ENCODE results near the gene CDK5R2. TPM values are rescaled to one million over a fixed set of nuclear protein-coding genes. Genes with fewer than 3 reads are reported as not detected.

Gene CDK5R2
- total RNA-seq, 1 experiment from 2014 or later = 1.3 TPM

GRCh38 chr2:219010873-219011272 lies 51.4 kb downstream of the CDK5R2 start:
- Histone ChIP-seq H3K27me3 (ENCODE audit: control insufficient read depth, insufficient read depth, low read length) (no peaks in the 10 kb centered on the region), H3K9me3 (ENCODE audit: control insufficient read depth, insufficient read depth, low read depth, low read length) (no peaks in the 10 kb centered on the region), H3K4me3 (ENCODE audit: low read depth in 2 of 2, low read length in 2 of 2) (no peak overlapping the region), H3K36me3 (ENCODE audit: control insufficient read depth, insufficient read depth, low read length) (no peaks in the 10 kb centered on the region), H3K4me1 (ENCODE audit: control insufficient read depth, insufficient read depth, low read length) (no peaks in the 10 kb centered on the region), H3K27ac (ENCODE audit: low read length) (no peak overlapping the region)
- in situ Hi-C loops (cut with HindIII; ENCODE audit: low pct_unique_long_range_greater_than_20kb, low sequenced_read_pairs) (no loop called here), intact Hi-C loops (cut with micrococcal nuclease; ENCODE audit: unreplicated experiment) (no loop called here)
- no peak for DNase-seq (ENCODE audit: low read depth, low spot score)
- CTCF ChIA-PET = interaction anchor here (1.0 to 2.0 kb wide), 5 partner anchors 16 to 142 kb away, joined by 3 to 12 read pairs (median 4); no protein-coding TSS in a partner anchor
- TF ChIP-seq SIN3A (IDR thresholded peaks at IDR 0.05; ENCODE audit: borderline replicate concordance, insufficient read depth, low read depth, low read length) = no peak
- no peak for TF ChIP-seq TCF7L2 (IDR thresholded peaks at IDR 0.05; ENCODE audit: low read depth, low read length)
- no peak for TF ChIP-seq REST (IDR thresholded peaks at IDR 0.05; ENCODE audit: insufficient read depth in 1 of 2, low read depth in 2 of 2, low read length in 1 of 2)
- TF ChIP-seq POLR2AphosphoS5 (IDR thresholded peaks at IDR 0.05; ENCODE audit: low read depth, low read length) = no peak
- no peak for TF ChIP-seq CTCF (IDR thresholded peaks at IDR 0.05)
- BruUV-seq (replicated peaks) = no TSS peak
- POLR2A ChIA-PET = interaction anchor here (0.6 to 0.7 kb wide), 2 partner anchors 106 to 478 kb away, joined by 3 to 6 read pairs; no protein-coding TSS in a partner anchor
- no peak for ATAC-seq

Small RNA genes lying within 50 kb of the gene (microRNA-seq; reads per million reads assigned to microRNA genes)
- 43.8 reads per million, percentile 46 among the genes with 10 or more reads in this experiment for gene MIR375 (ENCODE audit: unreplicated experiment)

Other genes starting within 250 kb of the CDK5R2 start
- gene TTLL4, start 248.8 kb upstream of the CDK5R2 start, total RNA-seq (2021; ENCODE audit: unreplicated experiment) = 45.6 TPM
- gene CYP27A1, start 177.5 kb upstream of the CDK5R2 start, total RNA-seq (2021; ENCODE audit: unreplicated experiment) = 7.7 TPM
- gene PRKAG3, start 127.9 kb upstream of the CDK5R2 start, total RNA-seq (2021; ENCODE audit: unreplicated experiment) = not detected
- 8.1 TPM for gene WNT6, start 99.9 kb upstream of the CDK5R2 start, total RNA-seq (2021; ENCODE audit: unreplicated experiment)
- gene WNT10A, start 78.8 kb upstream of the CDK5R2 start, total RNA-seq (2021; ENCODE audit: unreplicated experiment) = 9.2 TPM
- gene FEV, start 25.5 kb downstream of the CDK5R2 start, total RNA-seq (2021; ENCODE audit: unreplicated experiment) = not detected
- not detected for gene CRYBA2, start 33.8 kb downstream of the CDK5R2 start, total RNA-seq (2021; ENCODE audit: unreplicated experiment)
- gene CFAP65, start 81.8 kb downstream of the CDK5R2 start, total RNA-seq (2021; ENCODE audit: unreplicated experiment) = 0.33 TPM
- 0.23 TPM for gene IHH, start 101.3 kb downstream of the CDK5R2 start, total RNA-seq (2021; ENCODE audit: unreplicated experiment)
- gene NHEJ1, start 201.1 kb downstream of the CDK5R2 start, total RNA-seq (2021; ENCODE audit: unreplicated experiment) = 18.2 TPM
- 3.3 TPM for gene SLC23A3, start 210.4 kb downstream of the CDK5R2 start, total RNA-seq (2021; ENCODE audit: unreplicated experiment)
- gene CNPPD1, start 217.3 kb downstream of the CDK5R2 start, total RNA-seq (2021; ENCODE audit: unreplicated experiment) = 55.7 TPM
- 106 TPM for gene RETREG2, start 218.6 kb downstream of the CDK5R2 start, total RNA-seq (2021; ENCODE audit: unreplicated experiment)
- gene ZFAND2B, start 247.1 kb downstream of the CDK5R2 start, total RNA-seq (2021; ENCODE audit: unreplicated experiment) = 43.2 TPM

Data from Panc1 (cell line).